HG02870 (cell line): Measurements from ENCODE around the gene SFTPD.
"Not testable (repeated sequence)": the region's sequence is repeated elsewhere in the genome, so short reads cannot be mapped to it uniquely, and the experiment has no call there.

Source experiments
- ATAC-seq: cut with Tn5 transposase; IDR thresholded peaks from one replicate; pipeline ENCODE4 v1.9.1; 2021; ENCODE audit warnings: mild to moderate bottlenecking, moderate library complexity; ENCODE audit not compliant: unreplicated experiment

The SFTPD gene

DNA sequence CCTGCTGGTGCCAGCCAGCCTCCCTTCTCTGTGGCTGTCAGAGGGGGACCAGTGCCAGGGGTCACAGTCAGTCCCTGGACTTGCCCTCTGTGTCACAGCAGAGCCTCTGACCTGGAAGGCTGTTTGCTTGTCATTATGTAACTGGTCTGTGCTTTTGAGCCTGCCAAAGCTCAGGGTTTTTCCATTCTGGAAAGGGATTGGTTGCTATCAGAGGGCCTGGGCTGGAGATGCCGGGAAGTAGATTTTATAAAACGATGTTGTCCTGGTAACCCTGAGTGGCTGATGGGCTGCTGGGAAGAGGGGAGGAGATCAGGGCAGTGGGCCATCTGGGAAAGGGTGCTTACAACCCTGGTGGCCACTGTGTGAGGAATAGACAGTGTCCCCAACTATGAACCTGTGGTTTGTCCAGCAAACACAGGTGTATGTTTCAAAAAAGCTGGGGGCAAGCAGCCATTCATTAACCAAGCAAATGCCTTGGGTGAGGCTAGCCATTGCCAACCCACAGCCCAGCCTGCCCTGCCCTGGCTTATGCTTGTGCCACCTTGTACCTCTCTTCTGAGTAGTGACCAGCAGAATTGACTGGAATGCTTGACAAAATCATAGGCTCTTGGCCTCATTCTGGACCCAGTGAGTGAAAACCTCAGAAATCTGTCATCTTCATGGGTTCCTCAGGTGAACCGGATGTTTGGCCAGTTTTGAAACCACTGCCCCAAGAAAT, 21.6 kb downstream of the SFTPD start:
- ATAC-seq = no peak

DNA sequence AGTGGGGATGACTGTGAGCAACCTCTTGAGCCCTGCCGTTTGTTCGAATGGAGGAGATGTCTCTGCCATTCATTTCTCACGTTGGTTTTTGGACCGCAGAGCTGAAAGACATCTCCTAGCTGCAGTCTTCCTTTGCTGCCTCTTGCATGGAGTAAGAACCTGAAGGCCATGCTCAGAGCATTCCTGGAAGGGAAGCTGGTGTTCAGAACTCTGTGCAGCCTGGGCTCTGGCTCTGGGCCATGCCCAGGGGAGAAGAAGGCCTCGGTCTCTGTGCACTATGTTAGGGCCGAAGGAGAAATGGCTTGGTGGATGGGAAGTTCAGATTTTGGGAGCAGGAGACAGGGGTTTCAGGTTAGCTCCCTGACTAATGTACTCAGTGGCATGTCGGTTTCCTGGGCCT, 22.9 kb downstream of the SFTPD start:
- no peak for ATAC-seq

GRCh38 chr10:79925614-79926013, 23.3 kb downstream of the SFTPD start:
- ATAC-seq = no peak

DNA sequence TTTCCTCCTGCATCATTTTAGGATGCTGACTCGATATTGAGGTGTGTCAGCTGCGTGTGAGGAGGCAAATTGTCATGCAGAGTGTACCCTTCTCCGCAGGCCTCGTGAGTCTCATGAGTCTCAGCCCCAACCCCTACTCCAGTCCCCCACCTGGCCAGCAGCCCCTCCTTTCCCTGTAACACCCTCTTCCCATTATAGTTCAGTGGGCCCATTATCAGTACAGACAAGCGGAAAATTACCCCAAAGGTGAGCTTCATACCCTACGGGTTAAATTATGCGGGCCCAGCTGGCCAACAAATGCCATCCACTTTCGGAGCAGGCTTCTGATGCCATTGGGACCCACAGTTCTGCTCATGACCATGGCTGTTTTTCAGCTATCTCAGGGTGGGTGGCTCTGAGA, 25.2 kb downstream of the SFTPD start:
- no peak for ATAC-seq

- ATAC-seq = no peak
Measured at GRCh38 chr10:79923145-79923544, 25.8 kb downstream of the SFTPD start.

DNA sequence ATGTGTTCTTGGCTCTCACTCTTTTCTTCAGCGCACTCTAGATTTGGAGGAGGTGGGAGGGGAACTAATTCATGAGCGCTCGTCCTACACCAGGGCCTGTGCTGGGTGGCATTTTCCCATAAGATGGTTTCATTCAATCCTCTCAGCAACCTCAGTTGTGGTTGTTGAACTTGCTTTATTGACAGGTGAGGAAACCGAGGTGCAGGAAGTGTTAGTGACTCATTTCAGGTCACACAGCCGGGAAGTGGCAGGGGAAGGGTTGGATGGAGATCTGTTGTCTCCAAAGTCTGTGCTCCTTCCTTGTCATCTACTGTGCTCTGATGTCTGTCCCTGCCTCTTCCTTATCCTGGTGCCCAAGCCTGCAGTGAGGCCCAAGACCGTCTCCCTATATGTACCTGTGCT, 26.9 kb downstream of the SFTPD start:
- not testable (repeated sequence) for ATAC-seq

- ATAC-seq = not testable (repeated sequence)
Measured at GRCh38 chr10:79915838-79916237, 33.1 kb downstream of the SFTPD start.

- not testable (repeated sequence) for ATAC-seq
Measured at GRCh38 chr10:79914512-79914911, 34.4 kb downstream of the SFTPD start.

- ATAC-seq = no peak
Measured at GRCh38 chr10:79910836-79911235, 38.1 kb downstream of the SFTPD start.

GRCh38 chr10:79910344-79910743, 38.6 kb downstream of the SFTPD start:
- ATAC-seq = peak; percentile 57

DNA sequence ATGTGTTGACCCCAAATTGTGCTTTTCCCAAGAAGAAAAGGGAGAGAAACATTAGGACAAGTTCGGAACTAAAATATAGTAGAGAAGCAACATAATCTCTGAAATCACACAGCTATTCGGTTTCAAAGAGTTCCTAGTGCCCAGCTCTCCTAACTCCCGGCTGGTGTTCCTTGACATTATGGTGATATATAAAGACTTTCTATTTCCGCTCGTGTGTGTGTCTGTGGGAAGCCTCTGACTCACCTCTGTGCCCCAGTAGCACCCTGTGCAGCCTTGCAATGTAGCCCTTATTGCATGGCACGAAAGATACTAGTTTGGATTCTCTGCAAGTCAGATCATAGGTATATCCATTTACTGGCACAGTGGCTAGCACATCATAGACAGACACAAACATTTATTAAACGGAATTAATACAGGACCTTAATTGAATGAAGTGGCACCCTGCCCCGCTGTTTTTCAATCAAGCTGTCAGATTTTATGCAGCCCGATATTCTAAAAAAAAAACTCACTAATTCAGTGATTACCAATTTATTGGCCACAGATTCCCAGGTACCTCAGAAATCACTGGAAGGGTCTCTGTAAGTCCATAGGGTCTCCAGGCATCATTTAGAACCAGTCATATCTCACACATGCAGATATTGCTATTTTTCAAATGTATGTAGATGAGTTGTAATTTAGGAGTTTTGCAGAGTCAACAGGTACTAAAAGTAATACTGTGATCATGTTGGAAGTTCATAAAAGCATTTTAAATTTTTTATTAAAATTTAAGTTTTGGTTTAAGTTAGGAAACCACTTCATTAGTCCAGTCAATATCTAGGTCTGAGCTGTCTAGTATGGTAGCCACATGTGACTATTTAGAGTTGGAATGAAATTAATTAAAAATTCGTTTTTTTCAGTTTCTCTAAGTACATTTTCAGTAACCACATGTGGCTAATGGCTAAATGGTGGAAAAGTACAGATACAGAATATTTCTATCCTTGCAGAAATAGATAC, 43.3 kb downstream of the SFTPD start:
- ATAC-seq = no peak

GRCh38 chr10:79904671-79905321, 44.1 kb downstream of the SFTPD start:
- ATAC-seq = peak; percentile 54

DNA sequence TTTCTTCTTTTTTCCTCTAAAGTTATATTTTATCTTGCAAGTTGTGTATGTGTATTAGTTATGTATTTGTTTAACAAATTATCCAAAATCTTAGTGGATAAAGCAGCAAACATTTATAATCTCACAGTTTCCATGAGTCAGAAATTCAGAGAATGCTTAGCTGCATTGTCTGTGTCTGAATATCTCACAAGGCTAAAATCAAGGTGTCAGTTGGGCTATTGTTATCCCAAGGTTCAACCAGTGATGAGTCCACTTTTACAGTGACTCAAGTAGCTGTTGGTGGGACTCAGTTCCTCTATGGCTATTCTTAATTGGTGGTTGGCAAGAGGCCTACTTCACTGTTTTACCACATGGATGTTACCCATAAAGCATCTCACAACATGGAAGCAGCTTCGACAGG, 47.3 kb downstream of the SFTPD start:
- not testable (repeated sequence) for ATAC-seq

DNA sequence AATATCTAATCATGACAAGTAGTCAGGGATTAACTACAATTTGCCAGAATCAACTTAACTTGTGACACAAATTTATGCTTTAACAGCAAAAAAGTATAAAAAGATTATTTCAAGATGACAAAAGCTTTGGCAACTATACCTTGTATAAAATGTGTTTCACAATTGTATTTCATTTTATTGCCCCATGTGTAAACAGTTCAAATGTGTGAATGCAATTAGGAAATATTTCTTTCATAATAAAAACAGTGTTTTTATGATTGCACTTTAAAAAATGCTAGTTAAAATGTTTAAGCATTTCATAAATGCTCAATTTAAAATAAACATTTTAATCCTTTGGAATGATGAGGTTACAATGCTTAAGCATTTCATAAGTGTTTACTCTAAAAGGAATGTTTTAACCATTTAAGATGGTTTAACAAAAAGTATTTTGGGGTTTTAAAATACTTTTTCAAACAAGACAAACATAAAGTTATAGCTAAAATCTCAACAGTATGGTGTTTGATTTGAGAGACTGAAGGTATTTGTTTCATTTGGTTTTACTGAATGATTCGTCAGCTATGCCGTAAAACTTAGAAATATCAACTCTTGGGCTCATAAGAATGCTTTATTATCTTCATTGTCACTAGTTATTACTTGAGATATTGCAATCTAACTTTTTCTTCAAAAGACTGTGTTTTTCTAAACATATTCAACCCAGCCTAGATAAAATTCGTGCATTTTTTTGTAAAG, 50.1 kb downstream of the SFTPD start:
- no peak for ATAC-seq

DNA sequence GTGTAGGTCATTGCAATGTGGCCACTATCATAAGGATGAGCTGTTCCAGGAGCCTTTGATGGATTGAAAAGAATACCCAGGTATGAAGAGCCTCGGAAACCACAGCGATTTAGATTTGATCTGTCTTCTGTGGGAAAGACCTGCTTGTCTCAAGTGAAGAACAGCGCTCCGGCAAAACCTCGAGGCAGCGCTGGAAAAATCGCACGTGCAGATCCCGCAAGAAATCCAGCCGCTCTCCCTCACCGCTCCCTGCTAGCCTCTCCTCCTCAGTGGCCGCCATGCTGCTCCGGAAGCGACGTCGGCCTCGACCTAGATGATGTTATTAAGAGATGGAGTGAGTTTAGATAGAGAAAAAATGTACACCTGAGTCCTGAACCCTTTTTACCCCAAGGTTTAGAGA, 56.0 kb downstream of the SFTPD start:
- ATAC-seq = not testable (repeated sequence)

DNA sequence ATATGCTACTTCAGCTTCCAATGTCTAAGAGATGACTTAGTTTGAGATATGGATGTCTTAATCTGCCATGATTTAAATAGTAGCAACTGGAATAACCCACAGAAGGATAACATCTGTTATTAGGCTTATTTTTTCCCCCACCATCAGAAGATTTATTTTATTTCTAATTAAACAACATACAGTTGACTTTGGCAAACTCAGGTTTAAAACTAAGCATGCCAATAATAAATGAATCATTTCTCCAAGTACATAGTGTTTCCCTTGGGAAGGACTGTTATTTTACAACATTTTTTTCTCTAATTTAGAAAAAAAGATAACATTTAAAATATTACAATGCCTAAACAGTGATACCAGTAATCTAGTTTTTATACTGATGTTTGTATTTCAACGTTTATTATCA, 58.4 kb downstream of the SFTPD start:
- no peak for ATAC-seq

- peak; percentile 58 for ATAC-seq
Measured at GRCh38 chr10:79888984-79889383, 59.9 kb downstream of the SFTPD start.
